UCSD-AML1 (cell line): Measurements from ENCODE around the gene CDH4.

Experiments used
- DNase-seq: peaks from one replicate; lab custom pipeline; 2025; ENCODE audit not compliant: unreplicated experiment; lab: John Stamatoyannopoulos, UW

Gene CDH4

GRCh38 chr20:61644378-61645076, 392.5 kb downstream of the CDH4 start:
- no peak for DNase-seq

- DNase-seq, result no peak
Measured at GRCh38 chr20:61645732-61646131, 393.7 kb downstream of the CDH4 start.

- DNase-seq, result no peak
Measured at GRCh38 chr20:61646453-61646852, 394.4 kb downstream of the CDH4 start.

GRCh38 chr20:61646986-61647385, 394.9 kb downstream of the CDH4 start:
- DNase-seq, result no peak

- DNase-seq, result no peak
Measured at GRCh38 chr20:61647702-61648101, 395.6 kb downstream of the CDH4 start.

DNA sequence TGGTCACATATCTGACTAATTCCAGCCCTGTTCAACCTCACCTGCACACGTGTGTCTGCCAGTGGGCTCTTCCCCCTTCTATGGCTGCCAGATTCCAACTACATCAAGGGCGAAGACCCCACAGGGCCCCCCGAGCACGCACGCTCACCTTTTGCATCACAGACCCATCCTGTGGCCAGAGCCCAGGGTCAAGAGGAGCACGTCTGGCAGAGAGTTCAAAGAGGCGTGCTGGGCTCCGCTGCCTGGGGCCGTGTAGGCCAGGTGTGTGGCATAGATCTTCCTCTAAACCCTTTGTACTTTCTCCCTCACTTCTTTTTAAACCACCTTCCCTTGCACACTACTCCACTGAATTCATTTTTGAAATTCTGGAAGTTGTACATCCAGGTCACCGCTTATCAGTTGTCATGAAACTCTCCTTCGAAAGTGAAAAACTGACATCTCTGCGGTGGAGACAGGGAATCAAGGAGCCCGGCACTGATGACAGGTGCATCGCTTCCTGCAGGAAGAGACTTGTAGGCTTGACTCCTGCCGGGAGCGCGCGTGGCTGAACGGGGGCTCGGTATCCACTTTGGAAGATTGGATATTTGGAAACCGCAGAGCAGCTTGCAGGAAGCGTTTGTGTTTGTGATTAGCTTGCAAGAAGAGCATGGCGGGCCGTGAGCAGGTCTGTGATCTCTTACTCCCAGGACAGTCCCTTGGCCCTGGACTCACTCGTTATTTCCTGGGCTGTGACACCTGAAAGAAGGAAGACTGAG, 397.2 kb downstream of the CDH4 start:
- DNase-seq, result no peak

DNA sequence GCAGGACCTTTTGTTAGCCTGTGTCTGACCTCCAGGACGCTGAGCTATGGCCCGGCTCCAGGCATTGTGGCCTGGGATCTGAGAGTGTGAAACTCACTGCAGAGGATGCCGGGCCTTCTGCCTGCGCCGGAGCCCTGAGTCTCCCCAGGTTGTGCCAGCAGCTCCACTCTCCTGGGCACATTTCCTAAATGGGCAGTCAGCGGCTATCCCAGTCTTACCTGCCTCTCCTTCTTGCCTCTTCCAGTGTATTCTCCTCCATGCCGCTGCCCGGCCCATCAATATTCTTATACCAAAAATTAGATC, 397.8 kb downstream of the CDH4 start:
- no peak for DNase-seq

- no peak for DNase-seq
Measured at GRCh38 chr20:61650912-61651733, 399.1 kb downstream of the CDH4 start.

- DNase-seq, result no peak
Measured at GRCh38 chr20:61652146-61652545, 400.1 kb downstream of the CDH4 start.

GRCh38 chr20:61654726-61655125, 402.7 kb downstream of the CDH4 start:
- no peak for DNase-seq

DNA sequence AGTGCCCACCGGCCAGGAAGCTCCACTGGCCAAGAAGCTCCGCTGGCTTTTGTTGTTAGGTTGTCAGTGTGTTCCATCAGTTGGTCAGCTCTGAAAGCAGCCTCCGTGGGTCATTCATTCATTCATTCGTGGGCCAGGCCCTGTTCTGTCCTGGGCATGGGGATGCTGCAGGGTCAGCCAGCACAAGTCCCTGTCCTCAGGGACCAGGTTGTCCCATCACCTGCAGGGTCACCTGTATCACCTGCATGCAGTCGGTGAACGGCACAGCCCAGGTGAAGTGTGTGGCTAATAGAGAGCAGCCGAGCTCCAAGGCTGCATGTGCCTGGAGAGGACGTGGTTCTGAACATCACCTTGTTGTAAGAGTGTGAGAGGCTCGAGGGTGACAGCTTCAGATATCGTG, 403.5 kb downstream of the CDH4 start:
- no peak for DNase-seq

DNA sequence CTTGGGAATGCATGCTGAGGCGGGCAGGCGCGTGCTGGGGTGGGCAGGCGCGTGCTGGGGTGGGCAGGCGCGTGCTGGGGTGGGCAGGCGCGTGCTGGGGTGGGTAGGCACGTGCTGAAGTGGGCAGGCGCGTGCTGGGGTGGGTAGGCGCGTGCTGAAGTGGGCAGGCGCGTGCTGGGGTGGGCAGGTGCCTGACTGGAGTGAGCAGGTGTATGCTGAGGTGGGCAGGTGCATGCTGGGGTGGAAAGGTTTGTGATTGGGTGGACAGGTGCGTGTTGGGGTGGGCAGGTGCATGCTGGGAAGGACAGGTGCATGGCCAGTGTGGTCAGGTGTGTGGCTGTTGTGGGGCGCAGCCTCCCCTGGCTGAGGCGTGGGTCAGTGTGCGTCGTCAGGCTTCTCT, 404.1 kb downstream of the CDH4 start:
- DNase-seq, result no peak

- DNase-seq, result no peak
Measured at GRCh38 chr20:61657721-61658377, 405.8 kb downstream of the CDH4 start.

- DNase-seq, result no peak
Measured at GRCh38 chr20:61658563-61658962, 406.5 kb downstream of the CDH4 start.

DNA sequence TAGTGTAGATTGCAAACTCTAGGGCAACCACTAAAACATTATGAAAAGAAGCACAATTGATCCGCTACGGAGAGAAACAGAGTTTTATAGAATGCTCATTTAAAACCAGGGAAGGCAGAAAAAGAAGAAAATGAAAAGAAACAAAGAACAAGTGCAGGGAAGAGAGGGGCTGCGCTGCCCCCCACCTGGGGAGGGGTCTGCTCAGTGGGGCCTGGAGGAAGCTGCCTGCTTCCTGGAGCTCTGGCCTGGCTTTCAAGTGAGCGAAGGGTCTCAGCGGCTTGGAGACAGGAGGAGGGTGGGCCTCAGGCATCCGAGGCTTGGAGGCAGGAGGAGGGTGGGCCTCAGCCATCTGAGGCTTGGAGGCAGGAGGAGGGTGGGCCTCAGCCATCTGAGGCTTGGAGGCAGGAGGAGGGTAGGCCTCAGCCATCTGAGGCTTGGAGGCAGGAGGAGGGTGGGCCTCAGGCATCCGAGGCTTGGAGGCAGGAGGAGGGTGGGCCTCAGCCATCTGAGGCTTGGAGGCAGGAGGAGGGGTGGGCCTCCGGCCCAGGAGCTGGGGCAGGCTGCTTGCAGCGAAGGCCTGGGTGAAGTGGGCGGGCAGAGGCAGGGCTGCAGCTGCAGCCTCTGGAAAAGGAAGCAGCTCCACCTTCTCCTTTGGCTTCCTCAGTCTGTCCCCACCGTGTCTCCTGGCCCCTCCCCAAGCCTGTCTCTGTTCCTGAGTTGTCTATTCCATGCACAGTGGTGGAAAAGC, 407.4 kb downstream of the CDH4 start:
- DNase-seq, result no peak

- no peak for DNase-seq
Measured at GRCh38 chr20:61659994-61660346, 407.9 kb downstream of the CDH4 start.

DNA sequence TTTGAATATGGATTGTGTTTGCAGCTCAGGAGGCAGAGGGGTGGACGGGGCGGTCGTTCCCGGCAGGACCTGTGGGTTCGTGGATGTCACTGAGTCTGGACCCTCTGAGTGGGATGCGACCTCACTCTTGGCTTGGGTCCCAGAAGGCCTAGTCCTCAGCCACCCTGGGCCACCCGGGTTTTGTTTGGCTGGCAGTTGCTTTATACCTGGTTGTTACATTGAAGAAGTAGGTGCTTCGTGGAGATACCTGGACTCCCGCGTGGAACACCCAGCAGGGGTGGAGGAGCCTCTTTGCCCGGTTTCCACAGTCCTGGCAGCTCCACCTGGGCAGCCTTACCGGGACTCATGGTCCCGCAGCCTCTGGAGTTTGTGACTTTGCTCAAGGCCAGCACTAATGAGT, 408.5 kb downstream of the CDH4 start:
- no peak for DNase-seq

- DNase-seq, result no peak
Measured at GRCh38 chr20:61661025-61661424, 409.0 kb downstream of the CDH4 start.

DNA sequence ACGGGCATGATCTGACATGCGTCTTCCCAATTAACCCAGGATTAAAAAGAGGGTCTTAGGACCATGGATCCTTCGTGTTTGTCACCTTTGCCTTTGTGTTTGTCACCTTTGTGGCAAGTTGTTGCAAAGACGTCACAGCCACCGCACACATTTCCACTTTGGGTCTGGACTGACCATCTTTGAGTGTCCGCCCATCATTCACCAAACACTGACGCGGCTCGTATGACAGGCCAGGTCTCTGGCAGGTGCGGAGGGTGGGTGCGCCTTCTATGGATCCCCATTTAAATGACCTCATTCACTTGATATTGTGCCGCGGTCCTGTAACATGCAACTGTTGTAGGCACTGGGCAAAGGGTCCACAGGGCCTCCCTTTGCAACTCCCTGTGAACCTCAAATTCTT, 409.5 kb downstream of the CDH4 start:
- no peak for DNase-seq

- DNase-seq, result no peak
Measured at GRCh38 chr20:61662226-61662967, 410.3 kb downstream of the CDH4 start.
